NCI-H524 (cell line): ENCODE results near the gene AKTIP.
"Not testable (repeated sequence)": the region's sequence is repeated elsewhere in the genome, so short reads cannot be mapped to it uniquely, and the experiment has no call there.

Source experiments
- DNase-seq, 2 experiments: peaks; one replicate each; lab custom pipeline; 2025; lab: John Stamatoyannopoulos, UW

AKTIP gene

GRCh38 chr16:53502331-53503269 is at the start of gene AKTIP:
Gene AKTIP, minus strand, starts transcription at chr16:53503209. Its CDS starts 2,950 bp downstream, at chr16:53500259.
- DNase-seq, result peak in 1 of 2 experiments; percentile 76

GRCh38 chr16:53549970-53550690 is 47.1 kb upstream of the AKTIP start:
- peak; percentile 61 to 90 for DNase-seq

GRCh38 chr16:53546988-53547391 is 44.0 kb upstream of the AKTIP start:
- DNase-seq, result peak in 1 of 2 experiments; percentile 16

GRCh38 chr16:53545433-53545832 is 42.4 kb upstream of the AKTIP start:
- DNase-seq, result no peak

GRCh38 chr16:53542283-53542682 is 39.3 kb upstream of the AKTIP start:
- DNase-seq, result no peak

- DNase-seq, result no peak
Measured at GRCh38 chr16:53541326-53541725, 38.3 kb upstream of the AKTIP start.

GRCh38 chr16:53539759-53540718 is 37.0 kb upstream of the AKTIP start:
- DNase-seq, result not testable (repeated sequence)

- not testable (repeated sequence) for DNase-seq
Measured at GRCh38 chr16:53539346-53539745, 36.3 kb upstream of the AKTIP start.

GRCh38 chr16:53537626-53538025 is 34.6 kb upstream of the AKTIP start:
- DNase-seq, result no peak

- DNase-seq, result no peak
Measured at GRCh38 chr16:53534206-53534605, 31.2 kb upstream of the AKTIP start.

- no peak for DNase-seq
Measured at GRCh38 chr16:53530741-53531140, 27.7 kb upstream of the AKTIP start.

GRCh38 chr16:53530046-53530445 is 27.0 kb upstream of the AKTIP start:
- peak; percentile 74 to 90 for DNase-seq

GRCh38 chr16:53529513-53529912 is 26.5 kb upstream of the AKTIP start:
- DNase-seq, result peak; percentile 70 to 89

- DNase-seq, result no peak
Measured at GRCh38 chr16:53528797-53529196, 25.8 kb upstream of the AKTIP start.

GRCh38 chr16:53523971-53524548 is 21.1 kb upstream of the AKTIP start:
- no peak for DNase-seq

- no peak for DNase-seq
Measured at GRCh38 chr16:53523126-53523804, 20.3 kb upstream of the AKTIP start.

GRCh38 chr16:53519417-53520091 is 16.5 kb upstream of the AKTIP start:
- no peak for DNase-seq

- peak in 1 of 2 experiments; percentile 22 for DNase-seq
Measured at GRCh38 chr16:53518550-53519416, 15.8 kb upstream of the AKTIP start.

GRCh38 chr16:53517851-53518250 is 14.8 kb upstream of the AKTIP start:
- DNase-seq, result no peak
